Measurements from ENCODE around the gene BBOX1.
"Not testable (repeated sequence)": the region's sequence is repeated elsewhere in the genome, so short reads cannot be mapped to it uniquely, and the experiment has no call there.

The BBOX1 gene

DNA sequence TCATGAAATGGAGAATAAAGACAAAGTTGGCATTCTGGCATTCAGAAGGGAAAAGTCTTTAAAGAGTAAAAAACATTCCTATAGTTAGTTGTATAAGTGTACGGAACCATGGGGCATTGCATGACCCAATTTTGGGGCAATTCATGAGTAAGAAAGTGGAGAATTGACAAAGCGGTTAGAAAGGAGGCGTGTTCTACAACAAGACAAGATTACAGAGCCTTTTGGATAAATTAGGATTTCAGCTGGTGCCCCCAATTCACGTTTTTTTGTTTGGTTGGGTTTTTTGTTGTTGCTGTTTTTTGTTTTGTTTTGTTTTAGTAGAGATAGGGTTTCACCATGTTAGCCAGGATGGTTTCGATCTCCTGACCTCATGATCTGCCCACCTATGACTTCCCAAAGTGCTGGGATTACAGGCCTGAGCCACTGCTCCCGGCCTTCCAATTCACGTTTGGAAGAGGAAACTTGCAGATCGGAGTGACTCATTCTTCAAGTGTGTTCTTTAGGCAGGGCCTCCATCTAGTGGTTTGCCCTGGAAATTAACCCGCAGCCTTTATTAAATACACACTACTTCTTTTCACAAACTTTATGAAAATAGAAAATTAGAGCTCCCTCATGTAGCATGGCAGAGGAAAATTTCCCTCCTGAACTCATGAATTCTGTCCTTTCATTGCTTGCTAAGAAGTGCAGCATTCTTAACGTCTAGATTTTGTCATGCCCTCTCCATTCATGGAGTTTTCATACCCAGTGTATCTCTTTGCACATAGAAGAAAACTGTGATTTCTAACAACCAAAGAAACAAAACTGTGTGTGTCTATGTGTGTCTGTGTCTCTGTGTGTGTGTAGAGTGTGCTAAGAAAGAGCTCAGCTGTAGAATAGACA lies 118.1 kb downstream of the BBOX1 start:
- Mint-ChIP-seq H3K9me3 (no peaks in the 10 kb centered on the region), H3K36me3 (ENCODE audit: insufficient read depth) (no peaks in the 10 kb centered on the region), H3K27ac (ENCODE audit: low read depth) (no peak overlapping the region), H3K4me1 (no peaks in the 10 kb centered on the region), H3K4me3 (no peak overlapping the region), H3K27me3 (peaks cover 11% of the 10 kb centered on the region)
- ATAC-seq (replicated peaks; ENCODE audit: extremely low read depth, poor library complexity, severe bottlenecking), result no peak
- DNase-seq (ENCODE audit: low spot score in 2 of 2), result no peak

DNA sequence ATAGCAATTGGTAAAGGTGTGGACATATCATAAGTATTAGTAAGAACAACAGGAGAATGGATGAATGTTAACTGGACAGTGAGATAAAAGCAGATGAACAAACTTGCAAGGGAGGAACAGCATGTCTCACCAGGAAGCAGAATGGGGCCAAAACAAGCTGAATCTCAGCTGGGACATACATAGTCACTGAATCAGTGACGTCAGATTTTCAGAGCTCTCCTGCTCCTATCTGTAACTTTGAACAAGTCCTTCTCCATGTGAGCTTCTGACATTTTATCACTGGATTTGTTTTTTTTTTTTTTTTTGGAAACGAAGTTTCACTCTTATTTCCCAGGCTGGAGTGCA lies 118.7 kb downstream of the BBOX1 start:
- Mint-ChIP-seq H3K36me3 (ENCODE audit: insufficient read depth) (no peaks in the 10 kb centered on the region), H3K4me1 (no peaks in the 10 kb centered on the region), H3K4me3 (no peak overlapping the region), H3K9me3 (no peaks in the 10 kb centered on the region), H3K27me3 (peaks cover 11% of the 10 kb centered on the region), H3K27ac (ENCODE audit: low read depth) (no peak overlapping the region)
- no peak for DNase-seq (ENCODE audit: low spot score in 2 of 2)
- ATAC-seq (replicated peaks; ENCODE audit: extremely low read depth, poor library complexity, severe bottlenecking), result no peak

GRCh38 chr11:27161071-27161470 lies 120.5 kb downstream of the BBOX1 start:
- Mint-ChIP-seq H3K36me3 (ENCODE audit: insufficient read depth) (no peaks in the 10 kb centered on the region), H3K27ac (ENCODE audit: low read depth) (no peak overlapping the region), H3K27me3 (peaks cover 11% of the 10 kb centered on the region), H3K4me1 (no peaks in the 10 kb centered on the region), H3K9me3 (no peaks in the 10 kb centered on the region), H3K4me3 (no peak overlapping the region)
- DNase-seq (ENCODE audit: low spot score in 2 of 2), result no peak
- no peak for ATAC-seq (replicated peaks; ENCODE audit: extremely low read depth, poor library complexity, severe bottlenecking)

DNA sequence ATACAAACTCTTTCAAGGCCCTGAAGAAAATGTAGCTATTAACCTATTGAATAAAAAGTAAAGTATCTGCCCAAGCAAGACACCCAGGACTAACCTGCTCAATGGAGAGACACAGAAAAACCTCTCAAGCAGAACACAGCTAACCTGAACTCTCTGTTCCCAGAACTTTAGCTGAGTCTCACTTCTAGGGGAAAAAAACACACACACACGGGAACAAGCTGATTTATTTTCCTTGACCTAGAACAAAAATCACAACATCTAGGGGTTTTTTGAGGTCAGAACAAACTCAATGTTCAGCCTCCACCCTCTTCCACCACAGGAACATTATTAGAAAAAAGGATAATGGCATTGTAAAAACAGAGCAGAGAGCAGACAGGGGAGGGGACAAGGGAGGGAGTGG lies 121.6 kb downstream of the BBOX1 start:
- Mint-ChIP-seq H3K27me3 (peaks cover 11% of the 10 kb centered on the region), H3K4me3 (no peak overlapping the region), H3K27ac (ENCODE audit: low read depth) (no peak overlapping the region), H3K9me3 (no peaks in the 10 kb centered on the region), H3K4me1 (no peaks in the 10 kb centered on the region), H3K36me3 (ENCODE audit: insufficient read depth) (no peaks in the 10 kb centered on the region)
- ATAC-seq (replicated peaks; ENCODE audit: extremely low read depth, poor library complexity, severe bottlenecking) (no peak), DNase-seq (ENCODE audit: low spot score in 2 of 2) (no peak)

GRCh38 chr11:27166130-27166529 lies 125.5 kb downstream of the BBOX1 start:
- Mint-ChIP-seq H3K9me3 (no peaks in the 10 kb centered on the region), H3K27me3 (no peaks in the 10 kb centered on the region), H3K4me1 (no peaks in the 10 kb centered on the region), H3K4me3 (no peak overlapping the region), H3K27ac (ENCODE audit: low read depth) (no peak overlapping the region), H3K36me3 (ENCODE audit: insufficient read depth) (no peaks in the 10 kb centered on the region)
- ATAC-seq (replicated peaks; ENCODE audit: extremely low read depth, poor library complexity, severe bottlenecking) (no peak), DNase-seq (ENCODE audit: low spot score in 2 of 2) (no peak)

GRCh38 chr11:27171376-27171958 lies 130.9 kb downstream of the BBOX1 start:
- DNase-seq (ENCODE audit: low spot score in 2 of 2) (no peak), ATAC-seq (replicated peaks; ENCODE audit: extremely low read depth, poor library complexity, severe bottlenecking) (no peak)
- H3K4me3 Mint-ChIP-seq, result no peak overlapping the region
- H3K36me3 Mint-ChIP-seq (ENCODE audit: insufficient read depth), result no peaks in the 10 kb centered on the region
- no peaks in the 10 kb centered on the region for H3K4me1 Mint-ChIP-seq
- H3K27ac Mint-ChIP-seq (ENCODE audit: low read depth), result no peak overlapping the region
- no peaks in the 10 kb centered on the region for H3K27me3 Mint-ChIP-seq
- no peaks in the 10 kb centered on the region for H3K9me3 Mint-ChIP-seq

GRCh38 chr11:27173545-27173944 lies 132.9 kb downstream of the BBOX1 start:
- no peaks in the 10 kb centered on the region for H3K9me3 Mint-ChIP-seq
- no peak for ATAC-seq (replicated peaks; ENCODE audit: extremely low read depth, poor library complexity, severe bottlenecking)
- H3K27me3 Mint-ChIP-seq, result peaks cover 10% of the 10 kb centered on the region
- H3K4me3 Mint-ChIP-seq, result no peak overlapping the region
- H3K27ac Mint-ChIP-seq (ENCODE audit: low read depth), result no peak overlapping the region
- no peaks in the 10 kb centered on the region for H3K4me1 Mint-ChIP-seq
- DNase-seq (ENCODE audit: low spot score in 2 of 2), result no peak
- no peaks in the 10 kb centered on the region for H3K36me3 Mint-ChIP-seq (ENCODE audit: insufficient read depth)

GRCh38 chr11:27174021-27174420 lies 133.4 kb downstream of the BBOX1 start:
- H3K27me3 Mint-ChIP-seq, result peaks cover 13% of the 10 kb centered on the region
- H3K36me3 Mint-ChIP-seq (ENCODE audit: insufficient read depth), result no peaks in the 10 kb centered on the region
- no peak overlapping the region for H3K4me3 Mint-ChIP-seq
- DNase-seq (ENCODE audit: low spot score in 2 of 2) (no peak), ATAC-seq (replicated peaks; ENCODE audit: extremely low read depth, poor library complexity, severe bottlenecking) (no peak)
- H3K27ac Mint-ChIP-seq (ENCODE audit: low read depth), result no peak overlapping the region
- no peaks in the 10 kb centered on the region for H3K4me1 Mint-ChIP-seq
- no peaks in the 10 kb centered on the region for H3K9me3 Mint-ChIP-seq

- no peaks in the 10 kb centered on the region for H3K4me1 Mint-ChIP-seq
- H3K27me3 Mint-ChIP-seq, result peaks cover 13% of the 10 kb centered on the region
- no peak overlapping the region for H3K4me3 Mint-ChIP-seq
- DNase-seq (ENCODE audit: low spot score in 2 of 2) (no peak), ATAC-seq (replicated peaks; ENCODE audit: extremely low read depth, poor library complexity, severe bottlenecking) (no peak)
- H3K9me3 Mint-ChIP-seq, result no peaks in the 10 kb centered on the region
- H3K27ac Mint-ChIP-seq (ENCODE audit: low read depth), result no peak overlapping the region
- no peaks in the 10 kb centered on the region for H3K36me3 Mint-ChIP-seq (ENCODE audit: insufficient read depth)
These were observed 134.1 kb downstream of the BBOX1 start for GRCh38 chr11:27174672-27175210.

GRCh38 chr11:27175562-27175961 lies 134.9 kb downstream of the BBOX1 start:
- H3K27me3 Mint-ChIP-seq, result peaks cover 13% of the 10 kb centered on the region
- not testable (repeated sequence) for H3K9me3 Mint-ChIP-seq; DNase-seq (ENCODE audit: low spot score in 2 of 2); H3K4me1 Mint-ChIP-seq; H3K4me3 Mint-ChIP-seq; H3K36me3 Mint-ChIP-seq (ENCODE audit: insufficient read depth); ATAC-seq (replicated peaks; ENCODE audit: extremely low read depth, poor library complexity, severe bottlenecking); H3K27ac Mint-ChIP-seq (ENCODE audit: low read depth)
